Dermis blood vessel endothelial cell (primary cell): Measurements from ENCODE around the gene USH2A. TPM values are rescaled to one million over a fixed set of nuclear protein-coding genes. Genes with fewer than 3 reads are reported as not detected.
"Not testable (repeated sequence)": the region's sequence is repeated elsewhere in the genome, so short reads cannot be mapped to it uniquely, and the experiment has no call there.

ENCODE experiments used
- DNase-seq: peaks from one replicate; pipeline ENCODE4 v3.0.0; 2010
- total RNA-seq: library from RNA; depleted of rRNA; stranded (reverse); fragments of >200 nt; gene quantifications from 2 replicates; pipeline ENCODE4 v1.2.3, GENCODE V29; 2014

The USH2A gene
- total RNA-seq, 1 donor from 2014 or later: not detected

DNA sequence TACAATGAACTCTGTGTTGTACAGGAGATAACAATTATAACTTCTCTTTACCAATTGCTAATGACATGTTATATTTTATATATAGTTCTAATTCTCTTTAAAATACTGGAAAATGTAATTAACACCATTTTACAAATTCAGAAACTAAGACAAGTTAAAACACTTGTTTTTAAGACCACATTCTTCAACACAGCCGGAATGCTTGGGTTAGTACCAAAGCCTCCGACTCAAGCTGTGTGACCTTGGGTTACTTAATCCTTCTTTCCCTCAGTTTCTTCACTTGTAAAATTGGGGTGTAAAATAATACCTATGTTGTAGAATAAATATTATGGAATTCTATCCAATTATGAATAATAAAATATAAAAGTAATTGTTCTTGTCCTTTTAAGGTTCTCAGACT, 378.7 kb downstream of the USH2A start:
- no peak for DNase-seq

- DNase-seq: no peak
These were observed 388.7 kb downstream of the USH2A start for GRCh38 chr1:216034506-216034905.

- no peak for DNase-seq
These were observed 390.2 kb downstream of the USH2A start for GRCh38 chr1:216032961-216033614.

DNA sequence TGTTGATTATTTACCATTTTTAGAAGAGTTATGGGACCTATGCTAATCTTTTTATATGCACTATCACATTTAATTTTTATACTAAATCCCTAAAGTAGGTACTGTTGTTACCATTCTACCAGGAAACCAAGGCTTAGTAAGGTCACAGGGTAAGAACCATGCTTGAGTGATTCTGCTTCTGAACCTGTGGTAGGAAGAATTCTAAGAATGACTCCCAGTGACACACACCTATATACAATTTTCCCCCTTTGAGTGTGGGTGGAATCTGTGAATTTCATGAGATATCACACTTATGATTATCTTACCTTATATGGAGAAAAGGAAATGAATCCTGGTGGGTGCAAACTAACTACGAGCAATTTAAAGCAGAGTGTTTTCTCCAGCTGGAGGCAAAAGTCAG, 391.0 kb downstream of the USH2A start:
- DNase-seq: no peak

- no peak for DNase-seq
These were observed 394.6 kb downstream of the USH2A start for GRCh38 chr1:216028631-216029030.

DNA sequence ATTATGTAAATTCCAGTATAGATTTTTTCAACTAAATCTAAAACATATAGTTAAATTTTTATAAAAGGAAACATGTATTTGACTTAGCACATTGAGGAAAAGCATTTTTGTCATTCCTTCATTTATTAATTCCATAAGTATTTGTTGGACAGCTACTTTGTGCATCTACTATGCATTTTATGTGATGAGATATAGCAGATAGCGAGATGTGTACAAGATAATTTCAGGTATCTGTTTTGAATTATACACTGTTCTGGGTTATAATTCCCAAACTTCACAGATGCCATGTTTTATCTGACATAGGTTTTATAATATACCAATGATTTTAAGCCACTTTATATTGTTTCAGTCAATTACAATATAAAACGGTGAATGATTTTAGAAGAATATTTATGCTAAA, 398.7 kb downstream of the USH2A start:
- DNase-seq: no peak

- DNase-seq: no peak
These were observed 402.4 kb downstream of the USH2A start for GRCh38 chr1:216020743-216021345.

DNA sequence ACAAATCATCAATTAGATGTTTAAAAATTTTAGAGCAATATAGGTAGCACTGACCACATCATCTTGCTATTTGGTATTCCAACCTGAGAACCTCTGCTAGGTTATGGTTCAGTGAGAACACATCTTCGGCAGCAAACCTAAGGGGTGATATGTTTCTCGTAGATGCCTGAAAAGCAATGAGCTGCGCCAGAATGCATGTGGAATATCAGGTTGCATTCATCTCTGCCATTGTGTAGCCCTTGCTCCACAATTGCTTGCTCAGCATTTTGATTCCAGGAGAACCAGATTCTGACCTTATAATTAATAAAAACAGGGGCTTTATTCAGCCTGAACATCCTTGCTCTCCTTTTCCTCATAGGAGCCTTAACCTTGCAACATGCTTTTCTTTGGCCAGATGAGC, 408.1 kb downstream of the USH2A start:
- DNase-seq: no peak

- no peak for DNase-seq
These were observed 409.2 kb downstream of the USH2A start for GRCh38 chr1:216014086-216014485.

GRCh38 chr1:216009456-216009855, 413.8 kb downstream of the USH2A start:
- not testable (repeated sequence) for DNase-seq

DNA sequence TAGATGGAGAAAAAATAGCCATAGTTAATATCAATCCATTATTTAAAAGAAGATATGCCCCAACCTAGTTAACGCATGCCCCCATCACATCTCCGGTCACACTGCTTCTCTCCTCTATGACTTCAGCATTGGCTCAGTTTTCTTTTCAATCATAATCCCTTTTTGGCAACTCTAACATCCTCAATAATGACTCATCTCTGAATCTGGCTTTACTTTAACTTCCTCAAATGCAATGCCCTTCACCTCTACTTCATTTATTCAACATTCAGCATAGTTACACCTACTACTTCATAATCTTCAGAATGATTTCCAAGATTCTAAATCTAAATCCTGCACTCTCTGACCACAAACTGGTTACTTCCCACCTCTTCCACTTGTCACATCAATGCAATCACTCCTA, 417.3 kb downstream of the USH2A start:
- DNase-seq: no peak

DNA sequence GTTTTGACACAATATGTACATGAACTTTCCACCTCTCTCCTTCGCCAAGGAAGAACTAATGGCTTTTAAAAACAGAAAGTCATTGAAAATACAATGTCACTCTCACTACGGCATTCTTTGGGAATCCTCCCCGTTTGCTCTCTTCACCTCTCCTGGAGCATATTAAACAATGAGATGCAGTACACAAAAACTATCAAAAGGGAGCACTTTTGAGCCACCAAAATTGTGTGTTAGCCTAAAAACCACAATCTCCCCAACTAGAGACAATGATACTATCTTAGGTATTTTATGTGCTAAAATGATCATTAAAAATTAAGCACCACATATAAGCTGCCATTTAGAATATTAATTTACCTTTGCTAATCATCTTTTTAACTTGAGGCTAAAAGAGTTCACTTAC, 430.6 kb downstream of the USH2A start:
- no peak for DNase-seq

- DNase-seq: no peak
These were observed 436.0 kb downstream of the USH2A start for GRCh38 chr1:215987092-215987875.

- DNase-seq: no peak
These were observed 436.8 kb downstream of the USH2A start for GRCh38 chr1:215986401-215986800.

GRCh38 chr1:215983680-215984079, 439.6 kb downstream of the USH2A start:
- DNase-seq: no peak

- no peak for DNase-seq
These were observed 451.3 kb downstream of the USH2A start for GRCh38 chr1:215971793-215972441.

DNA sequence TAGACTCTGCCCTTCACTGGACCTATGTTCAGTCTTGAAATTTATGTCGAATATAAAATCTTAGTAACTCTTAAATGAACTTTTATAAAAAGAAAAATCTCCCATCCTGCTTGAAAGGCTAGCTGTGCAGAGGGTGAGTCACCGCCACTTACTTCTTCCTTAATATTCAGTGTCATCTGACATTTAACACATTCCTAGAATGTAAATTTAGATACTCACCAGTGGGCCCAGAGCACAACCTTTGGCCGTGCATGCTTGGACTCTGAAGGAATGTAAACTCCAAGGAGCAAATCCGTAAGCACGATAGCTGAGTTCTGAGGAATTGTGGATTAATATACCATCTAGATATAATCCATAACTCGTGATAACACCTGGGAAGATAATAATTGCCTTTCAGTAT, 452.8 kb downstream of the USH2A start:
- no peak for DNase-seq

- no peak for DNase-seq
These were observed 459.6 kb downstream of the USH2A start for GRCh38 chr1:215963621-215964020.

DNA sequence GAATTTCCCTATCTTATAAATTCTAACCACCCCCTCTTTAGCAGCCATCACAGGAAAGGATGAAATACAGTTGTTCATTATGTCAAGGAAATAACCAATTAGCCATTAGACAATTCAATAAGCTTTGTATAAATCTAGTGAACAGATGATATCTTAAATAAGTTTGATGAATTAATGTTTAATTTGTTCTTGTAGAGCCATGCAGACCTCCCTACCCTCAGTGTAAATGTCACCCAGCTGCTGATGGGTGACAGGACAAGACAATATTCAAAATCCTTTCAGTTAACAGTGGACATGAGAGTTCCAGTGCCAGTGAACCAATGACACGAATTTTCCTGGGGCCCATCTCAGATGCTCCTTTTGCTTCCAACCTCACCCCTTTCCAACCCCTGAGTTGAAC, 460.2 kb downstream of the USH2A start:
- DNase-seq: no peak

- DNase-seq: no peak
These were observed 464.4 kb downstream of the USH2A start for GRCh38 chr1:215958841-215959240.

DNA sequence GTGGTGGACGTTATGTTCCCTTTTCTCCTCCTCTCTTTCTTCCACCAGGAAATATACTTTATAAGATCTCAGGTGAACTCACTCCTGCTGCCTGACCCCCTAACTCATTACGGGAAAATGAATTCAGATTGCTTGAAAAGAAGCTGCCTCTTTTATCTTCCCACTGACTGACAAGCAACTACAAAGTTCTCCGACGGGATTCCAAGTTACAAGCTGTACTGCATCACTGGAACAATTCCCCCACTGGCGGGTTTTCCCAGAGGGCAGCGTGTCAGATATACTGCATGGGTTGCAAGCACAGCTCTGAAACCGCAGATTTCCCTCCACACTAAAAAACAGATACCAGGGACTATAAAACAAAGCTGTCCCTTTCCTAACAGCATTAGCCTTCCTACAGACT, 465.6 kb downstream of the USH2A start:
- DNase-seq: no peak

- DNase-seq: no peak
These were observed 490.7 kb downstream of the USH2A start for GRCh38 chr1:215932558-215932957.

GRCh38 chr1:215926670-215927069, 496.6 kb downstream of the USH2A start:
- DNase-seq: no peak
